GM12874 (cell line): ENCODE measurements around the gene STXBP5.

Source experiments
- TF ChIP-seq, protein P1 (sequence below): IDR thresholded peaks from 2 replicates; pipeline ENCODE4 v1.5.1; 2011; ENCODE audit warnings: low read depth, mild to moderate bottlenecking, control low read depth, low read length, moderate library complexity; ENCODE audit not compliant: insufficient read depth

The STXBP5 gene

DNA sequence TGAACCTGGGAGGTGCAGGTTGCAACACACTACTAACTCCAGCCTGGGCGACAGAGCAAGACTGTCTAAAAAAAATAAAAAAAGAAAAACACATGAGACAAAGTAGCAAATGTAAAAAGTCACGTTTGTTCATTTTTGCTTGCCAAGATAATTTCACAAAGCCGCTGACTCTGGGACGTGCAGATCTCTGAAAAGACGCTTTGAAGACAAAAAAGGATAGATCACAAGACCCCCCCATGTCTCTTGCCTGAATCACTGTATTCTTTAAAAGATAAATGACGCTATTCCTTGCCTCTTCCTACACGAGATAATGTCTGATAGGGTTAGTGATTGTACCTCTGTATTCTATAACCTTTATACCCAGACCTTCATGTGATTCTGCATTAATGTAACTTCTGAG is 23.3 kb upstream of the STXBP5 start:
- TF ChIP-seq, protein P1, sequence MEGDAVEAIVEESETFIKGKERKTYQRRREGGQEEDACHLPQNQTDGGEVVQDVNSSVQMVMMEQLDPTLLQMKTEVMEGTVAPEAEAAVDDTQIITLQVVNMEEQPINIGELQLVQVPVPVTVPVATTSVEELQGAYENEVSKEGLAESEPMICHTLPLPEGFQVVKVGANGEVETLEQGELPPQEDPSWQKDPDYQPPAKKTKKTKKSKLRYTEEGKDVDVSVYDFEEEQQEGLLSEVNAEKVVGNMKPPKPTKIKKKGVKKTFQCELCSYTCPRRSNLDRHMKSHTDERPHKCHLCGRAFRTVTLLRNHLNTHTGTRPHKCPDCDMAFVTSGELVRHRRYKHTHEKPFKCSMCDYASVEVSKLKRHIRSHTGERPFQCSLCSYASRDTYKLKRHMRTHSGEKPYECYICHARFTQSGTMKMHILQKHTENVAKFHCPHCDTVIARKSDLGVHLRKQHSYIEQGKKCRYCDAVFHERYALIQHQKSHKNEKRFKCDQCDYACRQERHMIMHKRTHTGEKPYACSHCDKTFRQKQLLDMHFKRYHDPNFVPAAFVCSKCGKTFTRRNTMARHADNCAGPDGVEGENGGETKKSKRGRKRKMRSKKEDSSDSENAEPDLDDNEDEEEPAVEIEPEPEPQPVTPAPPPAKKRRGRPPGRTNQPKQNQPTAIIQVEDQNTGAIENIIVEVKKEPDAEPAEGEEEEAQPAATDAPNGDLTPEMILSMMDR = no peak

DNA sequence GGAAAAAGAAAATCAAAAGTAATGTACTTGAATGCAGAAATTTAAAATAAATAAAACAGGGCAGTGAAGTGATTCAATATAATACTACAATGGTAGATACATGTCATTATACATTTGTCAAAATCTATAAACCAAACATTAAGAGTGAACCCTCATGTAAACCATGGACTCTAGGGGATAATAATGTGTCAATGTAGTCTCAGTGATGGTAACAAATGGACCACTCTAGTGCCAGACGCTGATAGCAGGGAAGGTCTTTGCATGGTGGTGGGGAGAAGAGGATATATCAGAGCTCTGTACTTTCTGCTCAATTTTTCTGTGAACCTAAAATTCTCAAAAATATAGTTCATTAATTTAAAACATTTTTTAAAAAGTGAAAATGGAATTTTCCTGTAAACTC is 19.8 kb upstream of the STXBP5 start:
- TF ChIP-seq, protein P1 = no peak

DNA sequence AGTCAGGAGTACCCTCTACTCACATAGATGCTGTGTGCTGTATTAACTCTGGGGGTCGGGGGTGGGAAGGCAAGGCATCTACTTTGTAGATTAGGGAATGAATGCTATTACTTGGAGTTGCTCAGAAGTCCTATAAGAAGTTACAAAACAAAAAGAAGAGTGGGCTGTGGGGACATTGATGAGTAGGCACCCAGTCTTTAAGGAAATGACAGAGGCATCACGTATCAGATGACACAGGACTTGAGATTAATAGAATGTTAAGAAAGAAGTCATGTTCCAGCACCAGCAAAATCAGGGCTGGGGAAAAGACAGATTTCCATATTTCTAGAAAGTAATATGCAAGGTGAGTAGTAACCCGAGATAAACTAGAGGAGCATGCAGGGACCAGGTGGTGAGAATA is 19.0 kb upstream of the STXBP5 start:
- TF ChIP-seq, protein P1 = no peak

DNA sequence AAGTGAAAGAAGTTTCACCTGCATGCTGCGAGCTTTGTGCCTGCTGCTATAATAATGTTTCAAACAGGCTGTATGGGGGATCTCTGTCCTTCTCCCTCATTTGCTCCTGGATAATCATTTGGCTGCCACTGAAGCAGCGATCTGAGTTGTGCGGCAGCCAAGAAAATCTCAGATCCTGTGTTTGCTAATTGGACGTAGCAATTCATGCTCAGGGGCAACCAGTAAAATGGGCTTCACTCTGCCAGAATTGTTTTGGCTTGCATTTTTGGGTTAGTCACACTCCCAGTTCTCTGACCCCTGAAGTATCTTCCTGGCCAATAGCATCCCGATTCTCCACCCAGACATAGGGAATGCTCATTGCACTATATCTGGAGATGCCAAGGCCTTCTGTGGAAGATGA is 13.7 kb upstream of the STXBP5 start:
- TF ChIP-seq, protein P1 = no peak

DNA sequence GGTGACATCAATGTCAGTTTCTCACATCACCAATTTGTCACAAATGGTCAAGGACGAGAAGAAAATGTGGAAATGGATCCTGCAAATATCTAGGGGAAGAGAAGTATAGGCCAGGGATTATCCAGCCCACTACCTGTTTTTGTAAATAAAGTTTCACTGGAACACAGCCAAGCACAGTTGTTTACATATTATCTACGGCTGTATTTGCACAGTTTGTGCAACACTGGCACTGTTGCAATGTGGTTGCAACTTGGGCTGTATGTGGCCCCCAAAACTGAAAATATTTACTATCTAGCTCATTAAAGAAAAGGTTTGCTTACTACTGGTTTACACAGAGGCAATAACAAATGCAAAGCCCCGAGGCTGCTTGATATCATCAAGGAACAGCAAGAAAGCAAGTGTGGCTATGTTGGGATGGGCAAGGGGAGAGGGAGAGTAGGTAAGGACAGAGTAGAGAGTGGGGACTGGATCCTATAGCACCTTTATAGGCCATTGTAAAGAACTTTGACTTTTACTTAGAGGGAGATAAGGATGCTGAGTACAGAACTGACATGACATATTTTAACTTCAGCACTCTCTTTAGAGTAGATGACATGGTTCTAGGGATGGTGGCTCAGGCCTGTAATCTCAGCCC is 11.8 kb upstream of the STXBP5 start:
- TF ChIP-seq, protein P1 = no peak

DNA sequence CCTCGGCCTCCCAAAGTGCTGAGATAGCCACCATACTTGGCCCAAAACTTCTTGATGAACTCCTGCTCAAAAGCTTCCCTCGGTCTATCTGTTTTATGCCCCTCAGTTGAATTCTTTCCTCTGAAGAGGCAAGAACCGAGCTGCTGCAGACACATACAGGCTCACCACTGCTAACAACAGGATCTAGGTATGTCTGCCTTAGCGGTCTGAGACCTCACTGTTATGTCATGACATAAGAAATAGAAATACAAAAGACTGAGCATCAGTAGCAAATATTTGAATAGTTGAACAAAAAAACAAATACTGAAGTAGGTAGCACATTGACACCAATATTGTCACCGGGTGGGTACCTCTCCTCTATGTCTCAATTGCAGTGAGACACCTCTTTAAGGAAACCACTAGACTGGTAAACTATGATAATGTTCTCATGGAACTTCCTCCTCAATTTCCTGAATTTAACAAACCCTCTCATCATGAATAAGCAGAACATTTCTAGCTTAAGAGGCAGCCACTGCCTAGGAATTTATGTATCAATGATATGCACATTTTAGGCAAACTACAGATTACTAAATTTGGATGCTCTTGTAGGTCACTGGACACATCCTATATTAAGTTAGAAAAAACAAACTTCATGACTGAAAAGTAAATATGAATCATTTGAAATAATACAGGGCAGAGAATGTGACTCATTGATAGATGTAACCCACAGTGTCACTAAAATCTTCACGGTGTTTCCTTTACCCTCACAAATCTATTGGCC is 9.4 kb upstream of the STXBP5 start:
- TF ChIP-seq, protein P1 = no peak

DNA sequence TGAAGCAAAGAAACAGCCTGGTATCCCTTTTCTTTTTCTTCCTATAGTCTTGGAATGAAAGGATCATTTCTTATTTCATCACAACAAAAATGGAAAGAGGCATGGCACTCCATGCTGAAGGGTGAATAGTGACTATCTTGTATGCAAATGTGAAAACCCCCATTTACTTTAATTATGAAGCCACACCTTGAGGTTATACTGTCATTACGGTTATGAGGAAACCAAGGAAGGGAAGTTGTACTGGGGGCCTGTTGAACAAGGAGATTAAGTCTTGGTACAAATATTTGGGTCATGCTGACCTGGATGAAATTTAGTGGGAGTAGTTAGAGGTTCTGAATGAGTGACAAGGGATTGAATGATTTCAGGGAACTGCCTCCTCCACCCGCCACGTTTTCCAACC is 8.7 kb upstream of the STXBP5 start:
- TF ChIP-seq, protein P1 = no peak
